Amniotic epithelial cell (primary cell): ENCODE results near the gene BGN.

Source experiments
- DNase-seq: peaks from one replicate; pipeline ENCODE4 v3.0.0-alpha.2; 2010; ENCODE audit warnings: low read depth

Gene BGN

GRCh38 chrX:153460826-153461225 lies 34.0 kb upstream of the BGN start:
- DNase-seq = peak; percentile 35

GRCh38 chrX:153462291-153462690 lies 32.5 kb upstream of the BGN start:
- no peak for DNase-seq

GRCh38 chrX:153463031-153463430 lies 31.7 kb upstream of the BGN start:
- DNase-seq = no peak

- no peak for DNase-seq
Measured at GRCh38 chrX:153463556-153463955, 31.2 kb upstream of the BGN start.

GRCh38 chrX:153464116-153464515 lies 30.7 kb upstream of the BGN start:
- DNase-seq = no peak

GRCh38 chrX:153465691-153466380 lies 28.9 kb upstream of the BGN start:
- DNase-seq = no peak

GRCh38 chrX:153468008-153468580 lies 26.7 kb upstream of the BGN start:
- no peak for DNase-seq

- DNase-seq = no peak
Measured at GRCh38 chrX:153469811-153470410, 24.9 kb upstream of the BGN start.

GRCh38 chrX:153470411-153471363 lies 24.1 kb upstream of the BGN start, which contains the start of gene HAUS7:
Gene HAUS7 (minus strand): TSS chrX:153470576. CDS start chrX:153470557, 19 bp downstream.
- DNase-seq = peak; percentile 79

- DNase-seq = peak; percentile 40
Measured at GRCh38 chrX:153471663-153472280, 23.0 kb upstream of the BGN start.

GRCh38 chrX:153473126-153473525 lies 21.7 kb upstream of the BGN start:
- no peak for DNase-seq

- DNase-seq = no peak
Measured at GRCh38 chrX:153474266-153474665, 20.5 kb upstream of the BGN start.

- peak; percentile 31 for DNase-seq
Measured at GRCh38 chrX:153474718-153475117, 20.1 kb upstream of the BGN start.

GRCh38 chrX:153475271-153475670 lies 19.5 kb upstream of the BGN start:
- DNase-seq = no peak

- DNase-seq = no peak
Measured at GRCh38 chrX:153475751-153476281, 19.0 kb upstream of the BGN start.

GRCh38 chrX:153476666-153477363 lies 18.0 kb upstream of the BGN start:
- DNase-seq = no peak

GRCh38 chrX:153477364-153477857 lies 17.4 kb upstream of the BGN start:
- DNase-seq = no peak

GRCh38 chrX:153477901-153478300 lies 16.9 kb upstream of the BGN start:
- no peak for DNase-seq

GRCh38 chrX:153478746-153479145 lies 16.0 kb upstream of the BGN start:
- no peak for DNase-seq

GRCh38 chrX:153481043-153481442 lies 13.7 kb upstream of the BGN start:
- DNase-seq = no peak
